Measurements from ENCODE around the gene ANXA2. TPM values are rescaled to one million over a fixed set of nuclear protein-coding genes. Genes with fewer than 3 reads are reported as not detected.

ANXA2 gene
- total and polyA plus RNA-seq, 4 donors, result 62.7 to 138 (median 107) TPM

GRCh38 chr15:60389261-60390077 lies 8.3 kb downstream of the ANXA2 start:
- TF ChIP-seq, protein P1, sequence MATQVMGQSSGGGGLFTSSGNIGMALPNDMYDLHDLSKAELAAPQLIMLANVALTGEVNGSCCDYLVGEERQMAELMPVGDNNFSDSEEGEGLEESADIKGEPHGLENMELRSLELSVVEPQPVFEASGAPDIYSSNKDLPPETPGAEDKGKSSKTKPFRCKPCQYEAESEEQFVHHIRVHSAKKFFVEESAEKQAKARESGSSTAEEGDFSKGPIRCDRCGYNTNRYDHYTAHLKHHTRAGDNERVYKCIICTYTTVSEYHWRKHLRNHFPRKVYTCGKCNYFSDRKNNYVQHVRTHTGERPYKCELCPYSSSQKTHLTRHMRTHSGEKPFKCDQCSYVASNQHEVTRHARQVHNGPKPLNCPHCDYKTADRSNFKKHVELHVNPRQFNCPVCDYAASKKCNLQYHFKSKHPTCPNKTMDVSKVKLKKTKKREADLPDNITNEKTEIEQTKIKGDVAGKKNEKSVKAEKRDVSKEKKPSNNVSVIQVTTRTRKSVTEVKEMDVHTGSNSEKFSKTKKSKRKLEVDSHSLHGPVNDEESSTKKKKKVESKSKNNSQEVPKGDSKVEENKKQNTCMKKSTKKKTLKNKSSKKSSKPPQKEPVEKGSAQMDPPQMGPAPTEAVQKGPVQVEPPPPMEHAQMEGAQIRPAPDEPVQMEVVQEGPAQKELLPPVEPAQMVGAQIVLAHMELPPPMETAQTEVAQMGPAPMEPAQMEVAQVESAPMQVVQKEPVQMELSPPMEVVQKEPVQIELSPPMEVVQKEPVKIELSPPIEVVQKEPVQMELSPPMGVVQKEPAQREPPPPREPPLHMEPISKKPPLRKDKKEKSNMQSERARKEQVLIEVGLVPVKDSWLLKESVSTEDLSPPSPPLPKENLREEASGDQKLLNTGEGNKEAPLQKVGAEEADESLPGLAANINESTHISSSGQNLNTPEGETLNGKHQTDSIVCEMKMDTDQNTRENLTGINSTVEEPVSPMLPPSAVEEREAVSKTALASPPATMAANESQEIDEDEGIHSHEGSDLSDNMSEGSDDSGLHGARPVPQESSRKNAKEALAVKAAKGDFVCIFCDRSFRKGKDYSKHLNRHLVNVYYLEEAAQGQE (IDR thresholded peaks at IDR 0.05), result no peak
- no peak for TF ChIP-seq FOXA2 (IDR thresholded peaks at IDR 0.05)
- no peak for TF ChIP-seq FOXA1 (IDR thresholded peaks at IDR 0.05)
- no peak for TF ChIP-seq ZBTB33 (IDR thresholded peaks at IDR 0.05)
- TF ChIP-seq HNF4G (IDR thresholded peaks at IDR 0.05), result no peak
- TF ChIP-seq JUND (IDR thresholded peaks at IDR 0.05), result no peak
- TF ChIP-seq TAF1 (conservative IDR thresholded peaks at IDR 0.05), result no peak
- H3K36me3 ChIP-seq (ENCODE audit: control insufficient read depth in 4 of 4, insufficient read depth in 3 of 4, low read depth in 1 of 4, low read length in 3 of 4), result no peaks in the 10 kb centered on the region
- no peaks in the 10 kb centered on the region for H3K27me3 ChIP-seq (ENCODE audit: control insufficient read depth in 4 of 4, insufficient read depth in 4 of 4, low read length in 3 of 4)
- no peak overlapping the region for H3K9ac ChIP-seq (ENCODE audit: low read depth in 1 of 2, low read length in 2 of 2)
- 62% methylated on average over 8 of the region's 8 CpGs for WGBS
- peaks cover 20 to 49% (median 34%) of the 10 kb centered on the region in 4 donors for H3K4me1 ChIP-seq (ENCODE audit: control insufficient read depth in 4 of 4, insufficient read depth in 4 of 4, low read length in 3 of 4)
- DNase-seq (ENCODE audit: low spot score), result no peak
- no peaks in the 10 kb centered on the region for H3K9me3 ChIP-seq (ENCODE audit: control insufficient read depth in 4 of 4, low read length in 3 of 4)
- peak overlapping the region; percentile 21 to 23 for H3K27ac ChIP-seq (ENCODE audit: low read depth in 1 of 2, low read length in 2 of 2)
- no peak overlapping the region for H3K4me3 ChIP-seq (ENCODE audit: low read depth in 1 of 3, low read length in 3 of 3)

- no peak overlapping the region for H3K4me3 ChIP-seq (ENCODE audit: low read depth in 1 of 3, low read length in 3 of 3)
- H3K36me3 ChIP-seq (ENCODE audit: control insufficient read depth in 4 of 4, insufficient read depth in 3 of 4, low read depth in 1 of 4, low read length in 3 of 4), result peaks cover 0 to 2% (median 0%) of the 10 kb centered on the region in 4 donors
- 100% methylated on average over 1 of the region's 1 CpG for WGBS
- no peak overlapping the region for H3K9ac ChIP-seq (ENCODE audit: low read depth in 1 of 2, low read length in 2 of 2)
- TF ChIP-seq ZBTB33 (IDR thresholded peaks at IDR 0.05), result no peak
- no peak overlapping the region for H3K27ac ChIP-seq (ENCODE audit: low read depth in 1 of 2, low read length in 2 of 2)
- H3K4me1 ChIP-seq (ENCODE audit: control insufficient read depth in 4 of 4, insufficient read depth in 4 of 4, low read length in 3 of 4), result peaks cover 13 to 30% (median 20%) of the 10 kb centered on the region in 4 donors
- no peaks in the 10 kb centered on the region for H3K27me3 ChIP-seq (ENCODE audit: control insufficient read depth in 4 of 4, insufficient read depth in 4 of 4, low read length in 3 of 4)
- no peaks in the 10 kb centered on the region for H3K9me3 ChIP-seq (ENCODE audit: control insufficient read depth in 4 of 4, low read length in 3 of 4)
- no peak for DNase-seq (ENCODE audit: low spot score)
Observed at GRCh38 chr15:60387321-60387720, 10.5 kb downstream of the ANXA2 start.

DNA sequence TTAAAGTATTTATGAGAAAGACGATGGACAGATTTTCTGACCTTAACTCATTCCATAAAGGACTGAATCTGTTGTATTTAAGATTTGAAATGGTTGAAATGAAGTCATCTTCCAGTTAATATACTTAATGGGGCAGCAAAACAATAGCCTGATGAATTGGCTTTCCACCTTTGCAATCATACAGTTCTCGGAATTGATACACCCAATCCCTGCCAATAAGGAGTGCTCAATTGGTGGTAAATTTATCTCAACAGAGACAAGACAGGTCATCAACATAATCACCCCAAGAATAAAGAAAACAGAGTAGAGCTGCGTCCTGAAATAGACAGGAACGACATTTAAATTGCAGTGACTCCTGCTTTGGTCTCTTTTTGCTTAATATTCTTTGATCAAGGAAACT lies 11.2 kb downstream of the ANXA2 start:
- Histone ChIP-seq H3K36me3 (ENCODE audit: control insufficient read depth in 4 of 4, insufficient read depth in 3 of 4, low read depth in 1 of 4, low read length in 3 of 4) (peaks cover 0 to 5% (median 0%) of the 10 kb centered on the region in 4 donors), H3K9ac (ENCODE audit: low read depth in 1 of 2, low read length in 2 of 2) (no peak overlapping the region), H3K27me3 (ENCODE audit: control insufficient read depth in 4 of 4, insufficient read depth in 4 of 4, low read length in 3 of 4) (no peaks in the 10 kb centered on the region), H3K4me3 (ENCODE audit: low read depth in 1 of 3, low read length in 3 of 3) (no peak overlapping the region), H3K4me1 (ENCODE audit: control insufficient read depth in 4 of 4, insufficient read depth in 4 of 4, low read length in 3 of 4) (peaks cover 8 to 25% (median 16%) of the 10 kb centered on the region in 4 donors), H3K27ac (ENCODE audit: low read depth in 1 of 2, low read length in 2 of 2) (no peak overlapping the region), H3K9me3 (ENCODE audit: control insufficient read depth in 4 of 4, low read length in 3 of 4) (no peaks in the 10 kb centered on the region)
- WGBS, result 95% methylated on average over 4 of the region's 4 CpGs
- DNase-seq (ENCODE audit: low spot score), result no peak
- no peak for TF ChIP-seq HNF4G (IDR thresholded peaks at IDR 0.05)
- no peak for TF ChIP-seq TAF1 (conservative IDR thresholded peaks at IDR 0.05)
- TF ChIP-seq CTCF (IDR thresholded peaks at IDR 0.05; ENCODE audit: low read depth, low read length, missing input control), result no peak
- TF ChIP-seq GABPA (IDR thresholded peaks at IDR 0.05 in 1 of 2, conservative IDR thresholded peaks at IDR 0.05 in 1 of 2), result no peak
- TF ChIP-seq, protein P2, sequence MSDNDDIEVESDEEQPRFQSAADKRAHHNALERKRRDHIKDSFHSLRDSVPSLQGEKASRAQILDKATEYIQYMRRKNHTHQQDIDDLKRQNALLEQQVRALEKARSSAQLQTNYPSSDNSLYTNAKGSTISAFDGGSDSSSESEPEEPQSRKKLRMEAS (IDR thresholded peaks at IDR 0.05), result no peak
- TF ChIP-seq, protein P1 (IDR thresholded peaks at IDR 0.05), result no peak
- no peak for TF ChIP-seq HNF4A (conservative IDR thresholded peaks at IDR 0.05)

Data from liver (tissue), 9 donors.